ENCODE measurements around the gene CTXN2. TPM values are rescaled to one million over a fixed set of nuclear protein-coding genes. Genes with fewer than 3 reads are reported as not detected.
A peak's percentile ranks its signal among the peaks of the same experiment; 100 is the strongest.

Gene CTXN2
- polyA plus RNA-seq, 1 experiment = not detected

DNA sequence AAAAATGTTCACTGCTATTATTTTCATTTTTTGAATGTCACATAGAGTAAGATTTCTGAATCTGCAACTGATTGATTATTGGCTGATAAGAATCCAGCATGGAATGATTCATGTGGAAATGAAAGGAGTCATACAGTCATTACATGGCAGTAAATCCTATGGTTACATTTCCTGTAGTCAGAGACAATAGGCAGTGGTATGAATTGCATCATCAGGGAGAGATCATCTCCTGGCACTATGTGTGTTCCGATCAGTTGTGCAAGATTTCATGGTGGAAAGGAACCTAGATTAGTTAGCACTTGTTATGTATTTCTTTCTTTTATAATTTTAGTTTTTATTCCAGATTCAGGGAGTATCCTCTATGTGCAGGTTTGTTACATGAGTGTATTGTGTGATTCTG is 53.5 kb downstream of the CTXN2 start:
- DNase-seq (ENCODE audit: low read depth) = no peak
- ChIA-PET POLR2A (no interaction called here), CTCF (no interaction called here)
- Histone ChIP-seq H3K27me3 (ENCODE audit: control insufficient read depth, insufficient read depth, low read length) (peaks cover 1% of the 10 kb centered on the region; the same call in 1 of the 2 replicates), H3K4me3 (ENCODE audit: low read depth, low read length) (no peak overlapping the region), H3K36me3 (ENCODE audit: control insufficient read depth, insufficient read depth, low read length) (no peaks in the 10 kb centered on the region)
- TF ChIP-seq, protein P1, sequence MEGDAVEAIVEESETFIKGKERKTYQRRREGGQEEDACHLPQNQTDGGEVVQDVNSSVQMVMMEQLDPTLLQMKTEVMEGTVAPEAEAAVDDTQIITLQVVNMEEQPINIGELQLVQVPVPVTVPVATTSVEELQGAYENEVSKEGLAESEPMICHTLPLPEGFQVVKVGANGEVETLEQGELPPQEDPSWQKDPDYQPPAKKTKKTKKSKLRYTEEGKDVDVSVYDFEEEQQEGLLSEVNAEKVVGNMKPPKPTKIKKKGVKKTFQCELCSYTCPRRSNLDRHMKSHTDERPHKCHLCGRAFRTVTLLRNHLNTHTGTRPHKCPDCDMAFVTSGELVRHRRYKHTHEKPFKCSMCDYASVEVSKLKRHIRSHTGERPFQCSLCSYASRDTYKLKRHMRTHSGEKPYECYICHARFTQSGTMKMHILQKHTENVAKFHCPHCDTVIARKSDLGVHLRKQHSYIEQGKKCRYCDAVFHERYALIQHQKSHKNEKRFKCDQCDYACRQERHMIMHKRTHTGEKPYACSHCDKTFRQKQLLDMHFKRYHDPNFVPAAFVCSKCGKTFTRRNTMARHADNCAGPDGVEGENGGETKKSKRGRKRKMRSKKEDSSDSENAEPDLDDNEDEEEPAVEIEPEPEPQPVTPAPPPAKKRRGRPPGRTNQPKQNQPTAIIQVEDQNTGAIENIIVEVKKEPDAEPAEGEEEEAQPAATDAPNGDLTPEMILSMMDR (IDR thresholded peaks at IDR 0.05; ENCODE audit: insufficient read depth, low read depth, low read length) = no peak

DNA sequence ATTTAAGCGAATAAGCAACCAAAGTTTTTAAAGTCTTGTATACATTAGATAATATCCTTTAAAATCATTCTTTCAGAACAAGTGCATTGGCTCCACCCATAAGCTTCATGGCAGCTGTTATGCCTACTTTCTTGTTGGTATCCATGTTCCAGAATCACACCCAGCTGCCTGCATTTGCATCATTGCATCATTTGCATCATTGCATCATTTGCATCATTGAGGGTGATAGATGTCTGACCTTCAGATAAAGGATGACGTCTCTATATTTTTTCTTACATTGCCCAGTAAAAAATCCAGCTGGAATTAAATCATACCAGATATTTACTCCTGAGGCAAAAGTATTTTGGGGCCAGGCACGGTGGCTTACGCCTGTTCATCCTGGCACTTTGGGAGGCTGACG is 56.9 kb downstream of the CTXN2 start:
- Histone ChIP-seq H3K4me3 (ENCODE audit: low read depth, low read length) (no peak overlapping the region), H3K27me3 (ENCODE audit: control insufficient read depth, insufficient read depth, low read length) (peaks cover 2% of the 10 kb centered on the region; the same call in 1 of the 2 replicates), H3K36me3 (ENCODE audit: control insufficient read depth, insufficient read depth, low read length) (no peaks in the 10 kb centered on the region)
- ChIA-PET POLR2A (no interaction called here), CTCF (interaction anchor here (1.0 to 1.5 kb wide), 2 partner anchors 135 to 1052 kb away, joined by 4 to 6 read pairs; no protein-coding TSS in a partner anchor)
- DNase-seq (ENCODE audit: low read depth) = no peak
- TF ChIP-seq, protein P1 (IDR thresholded peaks at IDR 0.05; ENCODE audit: insufficient read depth, low read depth, low read length) = no peak

DNA sequence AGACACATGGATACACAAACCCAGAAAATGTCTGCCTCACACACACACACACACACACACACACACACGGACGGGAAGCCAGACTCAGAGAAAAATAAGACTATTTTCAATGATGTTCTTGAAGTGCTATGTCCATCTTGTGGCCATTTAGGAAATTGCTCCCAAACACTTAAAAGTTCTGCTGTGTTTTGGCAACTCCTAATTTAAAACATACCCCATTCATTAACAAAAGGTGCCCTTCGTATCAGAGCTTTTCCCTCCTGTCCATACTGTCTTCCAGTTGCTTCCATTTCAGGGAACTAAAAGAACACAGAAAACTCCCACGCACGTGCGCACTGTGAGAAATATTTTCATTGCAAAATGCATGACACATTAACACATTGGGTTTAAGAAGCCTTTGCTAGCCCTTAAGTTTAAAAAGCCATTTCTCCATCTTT is 59.2 kb downstream of the CTXN2 start:
- TF ChIP-seq, protein P1 (IDR thresholded peaks at IDR 0.05; ENCODE audit: insufficient read depth, low read depth, low read length) = peak; percentile 66
- ChIA-PET CTCF (interaction anchor here (0.9 to 2.5 kb wide), 3 partner anchors 36 to 1057 kb away, joined by 3 to 6 read pairs (median 4); no protein-coding TSS in a partner anchor), POLR2A (no interaction called here)
- H3K27me3 ChIP-seq (ENCODE audit: control insufficient read depth, insufficient read depth, low read length) = peaks cover 2% of the 10 kb centered on the region; the same call in 1 of the 2 replicates
- H3K4me3 ChIP-seq (ENCODE audit: low read depth, low read length) = no peak overlapping the region
- H3K36me3 ChIP-seq (ENCODE audit: control insufficient read depth, insufficient read depth, low read length) = no peaks in the 10 kb centered on the region
- DNase-seq (ENCODE audit: low read depth) = peak; percentile 18

DNA sequence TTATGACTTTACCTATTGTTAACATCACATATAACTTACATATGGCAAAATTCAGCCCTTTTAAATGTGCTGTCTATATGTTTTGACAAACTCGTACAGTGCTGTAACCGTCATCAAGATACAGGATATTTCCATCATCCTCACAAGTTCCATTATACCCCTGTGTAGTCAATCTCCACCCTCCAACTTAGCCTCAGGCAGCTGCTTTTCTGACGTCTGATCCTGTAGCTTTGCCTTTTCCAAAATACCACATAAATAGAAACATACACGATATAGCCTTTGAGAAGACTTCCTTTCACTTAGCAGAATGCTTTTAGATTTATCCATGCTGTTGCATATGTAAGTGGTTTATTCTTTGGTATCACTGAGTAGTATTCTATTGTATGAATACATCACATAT is 61.7 kb downstream of the CTXN2 start:
- DNase-seq (ENCODE audit: low read depth) = no peak
- CTCF ChIA-PET = no interaction called here
- H3K4me3 ChIP-seq (ENCODE audit: low read depth, low read length) = no peak overlapping the region
- TF ChIP-seq, protein P1 (IDR thresholded peaks at IDR 0.05; ENCODE audit: insufficient read depth, low read depth, low read length) = no peak
- POLR2A ChIA-PET = no interaction called here
- 0 out of 2 replicates have a peak, but pooled peaks cover 1% of the 10 kb centered on the region for H3K27me3 ChIP-seq (ENCODE audit: control insufficient read depth, insufficient read depth, low read length)
- H3K36me3 ChIP-seq (ENCODE audit: control insufficient read depth, insufficient read depth, low read length) = no peaks in the 10 kb centered on the region

Other genes starting within 250 kb of the CTXN2 start
- gene SLC24A5, start 70.7 kb upstream of the CTXN2 start, polyA plus RNA-seq (2011; rRNA removed) = not detected in 2 replicates
- 5.5 and 11.8 TPM in 2 replicates for gene MYEF2, start 13.4 kb upstream of the CTXN2 start, polyA plus RNA-seq (2011; rRNA removed)
- gene SLC12A1, start 14.6 kb downstream of the CTXN2 start, polyA plus RNA-seq (2011; rRNA removed) = not detected in 2 replicates
- 49.0 and 49.3 TPM in 2 replicates for gene DUT, start 139.8 kb downstream of the CTXN2 start, polyA plus RNA-seq (2011; rRNA removed)